B cell (primary cell): ENCODE results near the gene FAM117B. TPM values are rescaled to one million over a fixed set of nuclear protein-coding genes. Genes with fewer than 3 reads are reported as not detected.

Experiments
- ATAC-seq: fragments of 200-7000 bp; cut with Tn5 transposase; one replicate; pipeline ENCODE4 v1.10.0; 2021; ENCODE audit warnings: low read depth, mild to moderate bottlenecking, moderate number of reproducible peaks, moderate library complexity
- CTCF ChIA-PET: fragments of 350-600 bp; sonication (Branson Sonifier 250); formaldehyde crosslinking; loops from one replicate; lab custom pipeline; 2021; ENCODE audit warnings: antibody characterized with exemption, inconsistent platforms; lab: Charles Lee
- POLR2A ChIA-PET: fragments of 350-600 bp; sonication (Branson Sonifier 250); formaldehyde crosslinking; loops from one replicate; lab custom pipeline; 2021; ENCODE audit warnings: antibody characterized with exemption; lab: Charles Lee
- DNase-seq: peaks from one replicate; pipeline ENCODE4 v3.0.0; 2013
- H2AFZ ChIP-seq: 2 replicates; pipeline ENCODE4 v1.6.1; 2012; ENCODE audit warnings: mild to moderate bottlenecking, low read depth, low read length; ENCODE audit not compliant: insufficient read depth, poor library complexity, severe bottlenecking
- H3K27ac ChIP-seq, 2 donors: 1 replicate in 1 of 2; 2 replicates in 1 of 2; pipeline ENCODE4 v1.5.1; 2012 to 2013; ENCODE audit warnings: low read length in 2 of 2, mild to moderate bottlenecking in 2 of 2, moderate library complexity in 1 of 2
- H3K27me3 ChIP-seq, 4 experiments: fragments of 200-600 bp in 1 of 4; sonication (generic) in 1 of 4; replicated peaks in 1 of 4; 1 replicate in 2 of 4; 2 replicates in 2 of 4; pipeline versions ENCODE4 v1.6.1 to v1.7.0; 2013 to 2016; ENCODE audit warnings: low read length in 3 of 4, mild to moderate bottlenecking in 2 of 4, mixed read lengths in 1 of 4, moderate library complexity in 1 of 4; ENCODE audit not compliant: insufficient read depth in 4 of 4, control insufficient read depth in 3 of 4; ENCODE audit errors: control extremely low read depth in 1 of 4
- H3K36me3 ChIP-seq, 2 experiments: replicated peaks in 1 of 2; 1 replicate in 1 of 2; 2 replicates in 1 of 2; pipeline versions ENCODE4 v1.6.1 to v1.7.1; 2013; ENCODE audit warnings: low read length in 1 of 2; ENCODE audit not compliant: insufficient read depth in 2 of 2, control insufficient read depth in 1 of 2; ENCODE audit errors: control extremely low read depth in 1 of 2, extremely low read depth in 1 of 2
- H3K4me1 ChIP-seq, 2 donors: fragments of 200-600 bp in 1 of 2; sonication (generic) in 1 of 2; 1 replicate in 1 of 2; 2 replicates in 1 of 2; pipeline versions ENCODE4 v1.5.1 to v1.6.1; 2013 to 2017; ENCODE audit warnings: low read length in 2 of 2; ENCODE audit not compliant: control insufficient read depth in 2 of 2, insufficient read depth in 2 of 2
- H3K4me2 ChIP-seq: replicated peaks from 2 replicates; pipeline ENCODE3; 2012; ENCODE audit warnings: mild to moderate bottlenecking, low read depth, low read length; ENCODE audit not compliant: poor library complexity, severe bottlenecking
- H3K4me3 ChIP-seq, 5 experiments: fragments of 200-600 bp in 1 of 5; sonication (generic) in 1 of 5; 1 replicate in 3 of 5; 2 replicates in 2 of 5; pipeline versions ENCODE4 v1.5.1 to v1.7.0; 2011 to 2016; ENCODE audit warnings: low read length in 4 of 5, mild to moderate bottlenecking in 4 of 5, low read depth in 2 of 5, control low read depth in 1 of 5, moderate library complexity in 1 of 5; ENCODE audit not compliant: insufficient read depth in 1 of 5; ENCODE audit errors: control extremely low read depth in 1 of 5, extremely low read depth in 1 of 5
- H3K79me2 ChIP-seq: fragments of 200-600 bp; sonication (generic); one replicate; pipeline ENCODE4 v1.6.0; 2016; ENCODE audit warnings: low read length; ENCODE audit not compliant: control insufficient read depth, insufficient read depth
- H3K9ac ChIP-seq: fragments of 200-600 bp; sonication (generic); 2 replicates; pipeline ENCODE4 v1.6.1; 2017; ENCODE audit warnings: mild to moderate bottlenecking, low read length, moderate library complexity
- H3K9me3 ChIP-seq, 3 donors: one replicate each; pipeline versions ENCODE4 v1.6.1 to v1.7.1; 2013; ENCODE audit warnings: low read length in 2 of 3; ENCODE audit not compliant: control insufficient read depth in 2 of 3, insufficient read depth in 1 of 3; ENCODE audit errors: control extremely low read depth in 1 of 3
- H4K20me1 ChIP-seq: 2 replicates; pipeline ENCODE4 v1.6.0; 2012; ENCODE audit warnings: mild to moderate bottlenecking, low read length; ENCODE audit not compliant: insufficient read depth, control insufficient read depth, poor library complexity, severe bottlenecking
- H3K27ac Mint-ChIP-seq: one replicate; pipeline ENCODE4 v1.8.0; 2021; ENCODE audit warnings: mixed read lengths
- H3K27me3 Mint-ChIP-seq: one replicate; pipeline ENCODE4 v1.8.0; 2021; ENCODE audit warnings: mixed read lengths
- H3K4me1 Mint-ChIP-seq: one replicate; pipeline ENCODE4 v1.8.0; 2021; ENCODE audit warnings: mixed read lengths
- H3K4me3 Mint-ChIP-seq: one replicate; pipeline ENCODE4 v1.8.0; 2021; ENCODE audit warnings: mixed read lengths
- H3K9me3 Mint-ChIP-seq: one replicate; pipeline ENCODE4 v1.8.0; 2022; ENCODE audit warnings: mixed read lengths; ENCODE audit not compliant: insufficient read depth
- EZH2 ChIP-seq: IDR thresholded peaks from 2 replicates; pipeline ENCODE4 v1.6.1; 2012; ENCODE audit warnings: borderline replicate concordance, low read depth, mild to moderate bottlenecking, moderate library complexity, low read length; ENCODE audit not compliant: insufficient read depth, poor library complexity, severe bottlenecking
- WGBS: methylation state at CpG from one replicate; pipeline ENCODE4 v1.1.5; 2013; ENCODE audit warnings: missing lambda C conversion rate; ENCODE audit not compliant: insufficient coverage; 5-methylcytosine and 5-hydroxymethylcytosine counted together
- intact Hi-C: fragments of 100-400 bp; cut with micrococcal nuclease; formaldehyde crosslinking; loops from one replicate; pipeline ENCODE4 v1.10.0; 2022
- polyA plus RNA-seq: library from polyadenylated mRNA; depleted of rRNA; stranded (reverse); fragments of >200 nt; gene quantifications from 2 replicates; pipeline ENCODE4 v1.2.3, GENCODE V29; 2012
- total RNA-seq, 2 donors: library from RNA; stranded (reverse); fragments of 120-200 nt in 1 of 2; gene quantifications; 1 replicate in 1 of 2; 2 replicates in 1 of 2; pipeline versions ENCODE4 v1.2.3 to v1.2.4, GENCODE V29; 2013 to 2022
- TF ChIP-seq, protein P1 (sequence below): fragments of 200-600 bp; IDR thresholded peaks from one replicate; pipeline ENCODE4 v1.8.0; 2022; ENCODE audit warnings: antibody characterized with exemption, mild to moderate bottlenecking

Gene FAM117B
- total and polyA plus RNA-seq, 2 donors (not counting 1 experiment from before 2014, with no cell fraction given) = 11.5 to 50.1 TPM

DNA sequence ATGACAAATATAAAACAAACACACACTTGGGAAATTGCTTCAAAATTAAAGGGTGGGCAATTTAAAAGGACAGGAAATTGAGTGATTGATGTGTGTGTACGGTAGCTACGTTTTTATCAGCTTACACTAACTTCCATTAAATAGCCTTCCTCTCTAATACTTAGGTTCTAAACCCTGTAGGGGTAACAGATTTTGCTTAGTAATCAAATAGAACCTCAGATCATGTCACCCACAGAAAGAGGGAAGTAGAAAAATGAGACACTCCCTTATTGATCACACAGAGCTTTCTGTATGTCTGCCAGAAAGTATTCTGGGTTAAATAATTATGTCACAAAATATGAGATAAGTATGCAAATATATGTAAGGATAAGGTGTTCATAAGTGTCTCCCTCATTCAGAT lies 143.4 kb downstream of the FAM117B start:
- ATAC-seq (no peak), DNase-seq (no peak)
- no CpG with 5 or more reads among the region's 2 CpGs for whole genome bisulfite sequencing
- Mint-ChIP-seq H3K27me3 (no peaks in the 10 kb centered on the region), H3K27ac (no peak overlapping the region), H3K9me3 (no peaks in the 10 kb centered on the region), H3K4me3 (no peak overlapping the region), H3K4me1 (peaks cover 6% of the 10 kb centered on the region)
- Histone ChIP-seq H3K9ac (no peak overlapping the region), H3K27me3 (no peaks in the 10 kb centered on the region), H3K4me2 (no peak overlapping the region), H2AFZ (no peak overlapping the region), H3K79me2 (no peaks in the 10 kb centered on the region), H3K4me1 (no peaks in the 10 kb centered on the region), H4K20me1 (no peaks in the 10 kb centered on the region), H3K36me3 (peaks cover 16 to 58% of the 10 kb centered on the region in 2 experiments), H3K9me3 (no peaks in the 10 kb centered on the region), H3K27ac (no peak overlapping the region), H3K4me3 (no peak overlapping the region)
- TF ChIP-seq EZH2 = no peak
- TF ChIP-seq, protein P1, sequence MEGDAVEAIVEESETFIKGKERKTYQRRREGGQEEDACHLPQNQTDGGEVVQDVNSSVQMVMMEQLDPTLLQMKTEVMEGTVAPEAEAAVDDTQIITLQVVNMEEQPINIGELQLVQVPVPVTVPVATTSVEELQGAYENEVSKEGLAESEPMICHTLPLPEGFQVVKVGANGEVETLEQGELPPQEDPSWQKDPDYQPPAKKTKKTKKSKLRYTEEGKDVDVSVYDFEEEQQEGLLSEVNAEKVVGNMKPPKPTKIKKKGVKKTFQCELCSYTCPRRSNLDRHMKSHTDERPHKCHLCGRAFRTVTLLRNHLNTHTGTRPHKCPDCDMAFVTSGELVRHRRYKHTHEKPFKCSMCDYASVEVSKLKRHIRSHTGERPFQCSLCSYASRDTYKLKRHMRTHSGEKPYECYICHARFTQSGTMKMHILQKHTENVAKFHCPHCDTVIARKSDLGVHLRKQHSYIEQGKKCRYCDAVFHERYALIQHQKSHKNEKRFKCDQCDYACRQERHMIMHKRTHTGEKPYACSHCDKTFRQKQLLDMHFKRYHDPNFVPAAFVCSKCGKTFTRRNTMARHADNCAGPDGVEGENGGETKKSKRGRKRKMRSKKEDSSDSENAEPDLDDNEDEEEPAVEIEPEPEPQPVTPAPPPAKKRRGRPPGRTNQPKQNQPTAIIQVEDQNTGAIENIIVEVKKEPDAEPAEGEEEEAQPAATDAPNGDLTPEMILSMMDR = no peak
- ChIA-PET CTCF (no interaction called here), POLR2A (interaction anchor here (0.6 to 0.7 kb wide), 2 partner anchors 34 to 179 kb away, joined by 4 to 7 read pairs; no protein-coding TSS in a partner anchor)
- intact Hi-C loops = no loop called here

DNA sequence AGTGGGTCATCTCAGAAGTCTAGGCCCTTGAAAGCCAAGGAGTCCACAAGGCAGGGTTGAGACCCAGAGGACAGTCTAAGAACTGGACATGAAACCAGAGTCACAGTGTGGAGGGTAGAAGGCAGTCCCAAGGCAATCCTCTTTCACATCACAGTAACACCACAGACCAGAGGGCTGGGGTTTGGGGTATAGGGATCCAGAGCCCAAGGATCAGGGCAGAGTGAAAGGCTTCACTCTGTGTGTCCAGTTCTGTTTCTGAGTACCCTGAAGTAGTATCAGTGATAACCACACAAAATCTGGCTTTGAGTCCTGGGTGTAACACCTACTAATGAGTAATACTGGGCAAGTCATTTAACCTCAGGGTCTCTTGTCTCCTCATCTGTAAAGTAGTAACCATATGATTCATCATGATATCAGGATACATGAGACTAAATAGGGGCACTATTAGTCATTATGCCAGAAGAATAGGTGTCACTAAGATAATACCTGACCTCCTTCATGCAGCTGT lies 145.8 kb downstream of the FAM117B start:
- H3K27me3 ChIP-seq = no peaks in the 10 kb centered on the region
- Mint-ChIP-seq H3K4me1 (peaks cover 6% of the 10 kb centered on the region), H3K9me3 (no peaks in the 10 kb centered on the region), H3K4me3 (no peak overlapping the region), H3K27me3 (no peaks in the 10 kb centered on the region), H3K27ac (no peak overlapping the region)
- H3K27ac ChIP-seq = no peak overlapping the region
- ChIA-PET CTCF (no interaction called here), POLR2A (no interaction called here)
- H3K79me2 ChIP-seq = no peaks in the 10 kb centered on the region
- no peak for DNase-seq
- H4K20me1 ChIP-seq = no peaks in the 10 kb centered on the region
- no peaks in the 10 kb centered on the region for H3K4me1 ChIP-seq
- no peak overlapping the region for H3K4me3 ChIP-seq
- intact Hi-C loops = no loop called here
- H3K9ac ChIP-seq = no peak overlapping the region
- ATAC-seq = no peak
- no peak overlapping the region for H2AFZ ChIP-seq
- peaks cover 17 to 55% of the 10 kb centered on the region in 2 experiments for H3K36me3 ChIP-seq
- H3K9me3 ChIP-seq = no peaks in the 10 kb centered on the region
- no peak overlapping the region for H3K4me2 ChIP-seq
- TF ChIP-seq, protein P1 = no peak
- TF ChIP-seq EZH2 = no peak
